OCI-LY1 (cell line): ENCODE data around the gene LRIT2.

Source experiments
- CTCF ChIP-seq: fragments of 200-600 bp; sonication (generic), shearing (Covaris generic); IDR thresholded peaks from 2 replicates; pipeline ENCODE4 v1.5.1; 2017; ENCODE audit warnings: mild to moderate bottlenecking, antibody characterized with exemption, low read length, moderate library complexity, mixed read lengths
- EZH2 ChIP-seq: fragments of 200-600 bp; sonication (generic), shearing (Covaris generic); IDR thresholded peaks from 2 replicates; pipeline ENCODE4 v1.8.0; 2017; ENCODE audit warnings: borderline replicate concordance, mixed run types, mild to moderate bottlenecking, antibody characterized with exemption, low read length, moderate library complexity, mixed read lengths

- TF ChIP-seq CTCF (no peak), EZH2 (no peak)
Measured at GRCh38 chr10:84270708-84271107, 45.4 kb upstream of the LRIT2 start.
